ENCODE data around the gene MIPEP. TPM values are rescaled to one million over a fixed set of nuclear protein-coding genes. Genes with fewer than 3 reads are reported as not detected.
"Not testable (repeated sequence)": the region's sequence is repeated elsewhere in the genome, so short reads cannot be mapped to it uniquely, and the experiment has no call there.

The MIPEP gene
- total and polyA plus RNA-seq, 10 of the 15 experiments (the other 5 are each of a cell fraction or from before 2014, with no cell fraction given): 15.6 to 56.2 (median 29.8) TPM

DNA sequence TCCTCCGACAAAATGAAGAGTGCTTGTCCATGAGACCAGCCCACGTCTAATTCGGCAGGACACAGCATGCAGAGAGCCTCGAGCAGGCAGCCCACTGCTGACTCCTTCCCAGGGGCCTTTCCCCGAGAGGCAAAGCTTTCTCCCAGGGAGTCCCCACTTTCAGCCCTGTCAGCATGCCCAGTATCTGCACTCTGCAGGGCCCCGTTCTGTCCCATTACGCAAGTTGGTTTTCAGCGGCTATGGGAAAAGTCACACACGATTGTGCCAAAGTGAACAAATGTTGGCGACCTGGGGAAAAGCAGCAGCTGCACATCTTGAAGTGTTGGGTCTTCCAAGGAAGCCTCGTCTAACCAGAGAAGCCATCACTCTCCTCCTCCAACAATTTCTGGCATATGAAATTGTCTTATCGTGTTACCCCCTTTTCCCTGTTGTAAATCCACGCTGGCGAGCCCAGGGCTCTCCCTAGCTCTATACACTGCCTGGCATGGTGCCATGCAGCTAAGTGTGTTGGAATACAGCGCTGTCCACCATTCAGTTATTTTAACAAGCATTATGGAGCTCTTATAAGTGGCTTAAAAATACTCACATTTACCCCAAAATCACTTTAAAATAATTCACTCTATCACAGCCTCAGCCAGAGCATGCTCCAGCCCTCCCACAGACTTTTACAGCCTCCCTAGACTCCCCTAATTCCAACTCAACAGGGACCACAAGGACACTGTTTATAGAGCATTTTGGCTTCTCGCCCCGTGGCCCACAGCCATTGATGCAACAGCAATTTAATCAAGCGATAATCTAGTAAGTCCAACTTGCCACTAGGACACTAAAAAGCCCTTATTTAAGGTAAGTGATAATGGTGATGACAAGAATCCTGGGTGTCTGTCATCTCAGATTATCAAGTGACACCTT, 8.5 kb downstream of the MIPEP start:
- H3K9ac ChIP-seq (ENCODE audit: control insufficient read depth, insufficient read depth, low read length); H3K36me3 ChIP-seq (ENCODE audit: control insufficient read depth in 2 of 2, insufficient read depth in 2 of 2, low read length in 1 of 2); in situ Hi-C loops (cut with MboI); H3K79me2 ChIP-seq (ENCODE audit: control insufficient read depth, insufficient read depth, low read length); H3K9me3 ChIP-seq (replicated peaks; ENCODE audit: control insufficient read depth, insufficient read depth, low read length); H4K20me1 ChIP-seq (ENCODE audit: control insufficient read depth, insufficient read depth); BruUV-seq (replicated peaks); H3K4me2 ChIP-seq (ENCODE audit: control insufficient read depth, insufficient read depth); H2AFZ ChIP-seq (ENCODE audit: control insufficient read depth, low read depth, low read length); H3K27ac ChIP-seq (ENCODE audit: control insufficient read depth, insufficient read depth); DNase-seq (ENCODE audit: low read depth, low spot score); CTCF ChIA-PET; H3K4me1 ChIP-seq (ENCODE audit: control insufficient read depth, insufficient read depth, low read length); ATAC-seq; H3K27me3 ChIP-seq (replicated peaks in 1 of 2; ENCODE audit: control insufficient read depth in 2 of 2, insufficient read depth in 2 of 2, low read length in 1 of 2); SMC1A ChIA-PET (ENCODE audit: uncharacterized antibody, unreplicated experiment); FAIRE-seq; POLR2A ChIA-PET; intact Hi-C loops (cut with micrococcal nuclease; ENCODE audit: unreplicated experiment); H3K4me3 ChIP-seq: not testable (repeated sequence)
- RAD21 ChIA-PET (ENCODE audit: unreplicated experiment): interaction anchor here (0.6 kb wide), 1 partner anchor 99 kb away, joined by 3 read pairs; no protein-coding TSS in a partner anchor
- WGBS (ENCODE audit: insufficient coverage, insufficient replicate concordance, low lambda C conversion rate, missing lambda C conversion rate): 91% methylated on average over 14 of the region's 18 CpGs

DNA sequence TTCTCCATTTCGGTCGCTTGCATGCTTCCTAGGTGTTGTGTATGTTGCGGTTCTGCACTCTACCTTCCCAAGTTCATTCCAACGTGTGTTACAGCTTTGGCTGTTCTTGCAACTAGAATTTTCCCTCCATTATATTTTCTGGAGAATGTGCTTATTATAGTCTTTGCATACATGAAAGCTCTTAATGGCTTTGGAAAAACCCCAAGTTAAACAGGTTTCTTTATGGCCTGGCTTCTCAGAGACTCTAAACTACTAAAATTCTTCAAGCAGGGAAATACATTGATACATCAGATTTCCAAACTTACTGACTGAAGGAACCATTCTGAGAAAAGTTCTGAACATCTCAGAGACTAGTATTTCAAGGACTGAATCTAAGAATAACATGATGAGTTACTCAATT, 11.9 kb downstream of the MIPEP start:
- no peak overlapping the region for H3K4me3 ChIP-seq
- H3K27me3 ChIP-seq (replicated peaks in 1 of 2; ENCODE audit: control insufficient read depth in 2 of 2, insufficient read depth in 2 of 2, low read length in 1 of 2): no peaks in the 10 kb centered on the region
- ChIA-PET CTCF (interaction anchor here (1.9 kb wide), 1 partner anchor 22 kb away, joined by 9 read pairs; no protein-coding TSS in a partner anchor), RAD21 (ENCODE audit: unreplicated experiment) (interaction anchor here (0.6 to 1.5 kb wide), 2 partner anchors 11 to 46 kb away, joined by 3 to 4 read pairs; no protein-coding TSS in a partner anchor), SMC1A (ENCODE audit: uncharacterized antibody, unreplicated experiment) (interaction anchor here (0.6 to 1.9 kb wide), 5 partner anchors 11 to 352 kb away, joined by 3 to 6 read pairs (median 5); partner anchors contain the start of gene MIPEP), POLR2A (no interaction called here)
- BruUV-seq (replicated peaks): no TSS peak
- no peaks in the 10 kb centered on the region for H3K79me2 ChIP-seq (ENCODE audit: control insufficient read depth, insufficient read depth, low read length)
- H3K4me2 ChIP-seq (ENCODE audit: control insufficient read depth, insufficient read depth): no peak overlapping the region
- H2AFZ ChIP-seq (ENCODE audit: control insufficient read depth, low read depth, low read length): no peak overlapping the region
- no peaks in the 10 kb centered on the region for H3K4me1 ChIP-seq (ENCODE audit: control insufficient read depth, insufficient read depth, low read length)
- intact Hi-C loops (cut with micrococcal nuclease; ENCODE audit: unreplicated experiment): no loop called here
- peaks cover 0 to 3% of the 10 kb centered on the region in 2 experiments; a peak in 2 of 4 replicates for H3K36me3 ChIP-seq (ENCODE audit: control insufficient read depth in 2 of 2, insufficient read depth in 2 of 2, low read length in 1 of 2)
- no peaks in the 10 kb centered on the region for H3K9me3 ChIP-seq (replicated peaks; ENCODE audit: control insufficient read depth, insufficient read depth, low read length)
- in situ Hi-C loops (cut with MboI): no loop called here
- no peak overlapping the region for H3K9ac ChIP-seq (ENCODE audit: control insufficient read depth, insufficient read depth, low read length)
- no peak overlapping the region for H3K27ac ChIP-seq (ENCODE audit: control insufficient read depth, insufficient read depth)
- DNase-seq (ENCODE audit: low read depth, low spot score): no peak
- WGBS (ENCODE audit: insufficient coverage, insufficient replicate concordance, low lambda C conversion rate, missing lambda C conversion rate): 97% methylated on average over 4 of the region's 4 CpGs
- no peaks in the 10 kb centered on the region for H4K20me1 ChIP-seq (ENCODE audit: control insufficient read depth, insufficient read depth)
- no peak for ATAC-seq
- FAIRE-seq: no peak
- TF ChIP-seq, protein P1, sequence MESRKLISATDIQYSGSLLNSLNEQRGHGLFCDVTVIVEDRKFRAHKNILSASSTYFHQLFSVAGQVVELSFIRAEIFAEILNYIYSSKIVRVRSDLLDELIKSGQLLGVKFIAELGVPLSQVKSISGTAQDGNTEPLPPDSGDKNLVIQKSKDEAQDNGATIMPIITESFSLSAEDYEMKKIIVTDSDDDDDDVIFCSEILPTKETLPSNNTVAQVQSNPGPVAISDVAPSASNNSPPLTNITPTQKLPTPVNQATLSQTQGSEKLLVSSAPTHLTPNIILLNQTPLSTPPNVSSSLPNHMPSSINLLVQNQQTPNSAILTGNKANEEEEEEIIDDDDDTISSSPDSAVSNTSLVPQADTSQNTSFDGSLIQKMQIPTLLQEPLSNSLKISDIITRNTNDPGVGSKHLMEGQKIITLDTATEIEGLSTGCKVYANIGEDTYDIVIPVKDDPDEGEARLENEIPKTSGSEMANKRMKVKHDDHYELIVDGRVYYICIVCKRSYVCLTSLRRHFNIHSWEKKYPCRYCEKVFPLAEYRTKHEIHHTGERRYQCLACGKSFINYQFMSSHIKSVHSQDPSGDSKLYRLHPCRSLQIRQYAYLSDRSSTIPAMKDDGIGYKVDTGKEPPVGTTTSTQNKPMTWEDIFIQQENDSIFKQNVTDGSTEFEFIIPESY (IDR thresholded peaks at IDR 0.05): no peak
- TF ChIP-seq SIX5 (IDR thresholded peaks at IDR 0.05; ENCODE audit: low read depth, low read length, severe bottlenecking): no peak
- TF ChIP-seq NR2F1 (conservative IDR thresholded peaks at IDR 0.05): no peak
- no peak for TF ChIP-seq ZNF207 (IDR thresholded peaks at IDR 0.05; ENCODE audit: borderline replicate concordance)
- TF ChIP-seq IKZF2 (IDR thresholded peaks at IDR 0.05): no peak
- TF ChIP-seq, protein P2, sequence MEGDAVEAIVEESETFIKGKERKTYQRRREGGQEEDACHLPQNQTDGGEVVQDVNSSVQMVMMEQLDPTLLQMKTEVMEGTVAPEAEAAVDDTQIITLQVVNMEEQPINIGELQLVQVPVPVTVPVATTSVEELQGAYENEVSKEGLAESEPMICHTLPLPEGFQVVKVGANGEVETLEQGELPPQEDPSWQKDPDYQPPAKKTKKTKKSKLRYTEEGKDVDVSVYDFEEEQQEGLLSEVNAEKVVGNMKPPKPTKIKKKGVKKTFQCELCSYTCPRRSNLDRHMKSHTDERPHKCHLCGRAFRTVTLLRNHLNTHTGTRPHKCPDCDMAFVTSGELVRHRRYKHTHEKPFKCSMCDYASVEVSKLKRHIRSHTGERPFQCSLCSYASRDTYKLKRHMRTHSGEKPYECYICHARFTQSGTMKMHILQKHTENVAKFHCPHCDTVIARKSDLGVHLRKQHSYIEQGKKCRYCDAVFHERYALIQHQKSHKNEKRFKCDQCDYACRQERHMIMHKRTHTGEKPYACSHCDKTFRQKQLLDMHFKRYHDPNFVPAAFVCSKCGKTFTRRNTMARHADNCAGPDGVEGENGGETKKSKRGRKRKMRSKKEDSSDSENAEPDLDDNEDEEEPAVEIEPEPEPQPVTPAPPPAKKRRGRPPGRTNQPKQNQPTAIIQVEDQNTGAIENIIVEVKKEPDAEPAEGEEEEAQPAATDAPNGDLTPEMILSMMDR (IDR thresholded peaks at IDR 0.05 in 2 of 3, conservative IDR thresholded peaks at IDR 0.05 in 1 of 3; ENCODE audit: control insufficient read depth in 2 of 3, extremely low read depth in 1 of 3, insufficient read depth in 1 of 3, low read depth in 3 of 3, low read length in 3 of 3): no peak
- no peak for TF ChIP-seq CBX5 (IDR thresholded peaks at IDR 0.05; ENCODE audit: low read depth)
- TF ChIP-seq CREB1 (IDR thresholded peaks at IDR 0.05; ENCODE audit: low read depth): no peak
- TF ChIP-seq CHD4 (IDR thresholded peaks at IDR 0.05): no peak
- no peak for TF ChIP-seq HDAC6 (IDR thresholded peaks at IDR 0.05; ENCODE audit: unreplicated experiment)

Data from GM12878 (cell line).